Measurements from ENCODE around the gene WDR74.
A peak's percentile ranks its signal among the peaks of the same experiment; 100 is the strongest.

WDR74 gene

DNA sequence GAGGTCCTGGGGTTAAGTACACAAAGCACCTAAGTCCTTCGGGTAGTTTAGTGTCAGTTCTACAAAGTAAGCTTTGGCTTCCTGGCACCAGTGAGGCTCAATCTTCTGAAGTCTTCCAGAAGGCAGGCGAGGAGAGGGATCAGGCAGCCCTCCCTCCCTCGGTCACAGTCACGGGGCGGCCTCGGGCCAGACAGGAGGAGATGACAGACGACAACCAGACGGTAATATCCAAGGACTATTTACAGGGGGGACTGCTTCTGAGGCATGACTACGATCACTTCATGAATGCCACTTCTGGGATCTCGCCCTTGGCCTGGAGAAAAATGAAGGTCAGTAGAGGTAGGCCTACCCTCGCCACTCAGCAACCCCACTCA is 47.2 kb downstream of the WDR74 start:
- no peak for DNase-seq (ENCODE audit: low read depth)

DNA sequence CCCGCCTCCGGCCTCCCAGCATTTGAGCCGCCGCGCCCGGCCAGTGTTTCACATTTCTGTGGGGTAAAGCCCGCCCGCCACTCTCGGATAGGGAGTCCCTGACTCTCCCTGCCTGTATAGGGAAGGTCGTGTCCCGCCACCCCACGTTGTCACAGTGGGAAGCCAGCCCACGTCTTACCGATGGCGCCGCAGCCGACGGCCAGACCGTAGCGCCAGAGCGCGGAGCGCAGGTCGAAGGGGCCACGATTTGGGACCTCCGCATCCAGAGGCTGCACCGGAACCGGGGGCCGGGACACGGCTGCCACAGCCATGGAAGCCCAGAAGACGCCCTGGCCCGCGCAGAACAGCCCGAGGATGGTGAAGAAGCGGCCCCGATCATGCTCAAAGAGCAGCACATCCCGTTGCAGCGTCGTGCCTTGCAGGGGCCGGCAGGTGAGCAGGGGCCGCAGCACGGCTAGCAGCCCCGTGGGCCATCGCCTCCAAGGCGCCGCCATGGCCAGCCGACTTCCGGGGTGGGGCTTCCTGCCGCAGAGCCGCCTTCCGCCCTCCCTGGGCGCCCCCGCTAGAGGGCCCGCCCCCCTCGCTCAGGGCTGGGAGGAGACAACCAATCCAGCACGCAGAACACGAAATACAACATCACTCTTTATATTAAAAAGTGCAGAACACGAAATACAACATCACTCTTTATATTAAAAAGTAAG is 47.7 kb downstream of the WDR74 start, which contains the start of gene TMEM223:
Gene TMEM223 (minus strand): TSS at position 506 of the 701 bp plus-strand sequence. CDS start 12 bp downstream, at position 494.
- no peak for DNase-seq (ENCODE audit: low read depth)

DNA sequence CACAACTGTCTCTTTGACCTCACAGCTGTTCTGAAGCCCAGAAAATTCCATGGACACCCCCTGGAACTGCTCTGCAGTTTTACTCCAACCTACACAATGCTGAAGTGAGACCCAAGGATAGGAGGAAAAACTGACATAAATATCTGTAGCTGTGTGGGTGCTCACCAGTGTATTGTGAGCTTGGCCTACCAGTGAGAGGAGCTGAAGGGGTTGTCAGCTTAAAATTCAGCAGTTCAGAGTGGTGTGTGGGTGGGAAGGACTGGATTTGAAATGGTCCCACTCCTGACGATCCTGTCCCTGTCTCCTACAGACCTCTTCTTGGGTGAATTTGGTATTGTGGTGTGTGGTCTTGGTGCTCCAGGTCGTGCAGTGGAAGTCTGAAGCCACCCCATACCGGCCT is 49.8 kb downstream of the WDR74 start:
- DNase-seq (ENCODE audit: low read depth) = no peak

DNA sequence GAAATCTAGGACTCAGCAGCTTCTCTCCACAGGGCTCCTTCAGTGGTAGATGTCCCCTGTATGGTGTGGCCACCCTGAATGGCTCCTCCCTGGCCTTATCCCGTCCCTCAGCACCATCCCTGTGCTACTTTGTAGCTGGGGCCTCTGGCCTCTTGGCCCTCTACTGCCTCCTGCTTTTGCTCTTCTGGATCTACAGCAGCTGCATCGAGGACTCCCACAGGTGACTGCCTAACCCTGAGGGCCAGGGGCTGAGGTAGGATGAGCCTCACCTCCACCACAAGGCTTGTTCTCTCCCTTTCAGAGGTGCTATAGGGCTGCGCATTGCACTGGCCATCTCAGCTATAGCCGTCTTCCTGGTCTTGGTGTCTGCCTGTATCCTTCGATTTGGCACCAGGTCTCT is 50.4 kb downstream of the WDR74 start:
- no peak for DNase-seq (ENCODE audit: low read depth)

DNA sequence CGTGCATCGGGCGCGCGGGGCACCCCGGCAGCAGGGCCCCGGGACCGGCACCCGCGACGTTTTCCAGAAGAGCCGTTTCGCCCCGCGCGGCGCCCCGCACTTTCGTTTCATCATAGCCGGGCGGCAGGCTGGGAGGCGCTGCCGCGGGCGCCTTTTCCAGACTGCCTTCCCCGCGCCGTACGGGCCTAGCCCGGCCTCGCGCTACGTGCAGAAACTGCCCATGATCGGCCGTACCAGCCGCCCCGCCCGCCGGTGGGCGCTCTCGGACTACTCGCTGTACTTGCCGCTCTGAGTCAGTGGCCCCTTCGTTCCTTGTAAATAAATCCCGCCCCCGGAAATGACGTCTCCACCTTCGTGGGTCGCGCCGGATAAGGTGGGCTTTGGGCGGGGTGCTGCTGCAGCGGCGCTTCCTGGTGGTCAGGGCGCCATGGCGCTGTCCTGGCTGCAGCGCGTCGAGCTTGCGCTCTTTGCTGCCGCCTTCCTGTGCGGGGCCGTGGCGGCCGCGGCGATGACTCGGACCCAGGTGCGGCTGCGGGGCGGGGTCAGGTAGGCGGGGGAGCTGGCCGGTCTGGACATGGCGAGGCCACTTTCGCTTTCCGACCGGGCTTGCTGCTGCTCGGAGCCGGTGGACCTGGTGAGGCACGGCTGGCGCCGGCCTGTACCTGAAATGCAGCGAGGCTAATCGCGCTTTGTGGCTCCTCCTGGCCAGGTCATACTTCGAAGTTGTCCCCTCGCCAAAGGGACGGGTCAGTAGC is 52.2 kb downstream of the WDR74 start, which contains the start of gene TMEM179B:
Gene TMEM179B (plus strand): TSS at position 398 of the 755 bp plus-strand sequence. CDS start 30 bp downstream, at position 428.
- DNase-seq (ENCODE audit: low read depth) = peak; percentile 98

DNA sequence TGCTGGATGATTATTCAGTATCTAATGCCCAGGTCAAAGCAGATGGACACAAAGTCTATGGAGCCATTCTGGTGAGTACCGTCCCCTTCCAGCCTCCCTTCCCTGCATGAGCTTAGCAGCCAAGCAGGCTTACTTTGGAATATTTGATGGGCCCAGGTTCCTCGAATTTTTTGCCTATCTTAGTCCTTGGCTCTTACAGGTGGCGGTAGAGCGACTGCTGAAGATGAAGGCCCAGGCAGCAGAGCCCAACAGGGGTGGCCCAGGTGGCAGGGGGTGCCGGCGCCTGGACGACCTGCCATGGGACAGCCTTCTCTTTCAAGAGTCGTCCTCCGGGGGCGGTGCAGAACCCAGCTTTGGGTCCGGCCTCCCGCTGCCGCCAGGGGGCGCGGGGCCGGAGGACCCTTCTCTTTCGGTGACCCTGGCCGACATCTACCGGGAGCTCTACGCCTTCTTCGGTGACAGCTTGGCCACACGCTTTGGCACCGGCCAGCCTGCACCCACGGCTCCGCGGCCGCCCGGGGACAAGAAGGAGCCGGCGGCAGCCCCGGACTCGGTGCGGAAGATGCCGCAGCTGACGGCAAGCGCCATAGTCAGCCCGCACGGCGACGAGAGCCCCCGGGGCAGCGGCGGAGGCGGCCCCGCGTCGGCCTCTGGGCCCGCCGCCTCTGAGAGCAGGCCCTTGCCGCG is 52.9 kb downstream of the WDR74 start:
- no peak for DNase-seq (ENCODE audit: low read depth)

All from HS-27A (cell line).